Measurements from ENCODE around the gene ZNF469.

- no peak for TF ChIP-seq EZH2 (IDR thresholded peaks at IDR 0.05; ENCODE audit: borderline replicate concordance, low read depth, low read length, severe bottlenecking)
- TF ChIP-seq, protein P1, sequence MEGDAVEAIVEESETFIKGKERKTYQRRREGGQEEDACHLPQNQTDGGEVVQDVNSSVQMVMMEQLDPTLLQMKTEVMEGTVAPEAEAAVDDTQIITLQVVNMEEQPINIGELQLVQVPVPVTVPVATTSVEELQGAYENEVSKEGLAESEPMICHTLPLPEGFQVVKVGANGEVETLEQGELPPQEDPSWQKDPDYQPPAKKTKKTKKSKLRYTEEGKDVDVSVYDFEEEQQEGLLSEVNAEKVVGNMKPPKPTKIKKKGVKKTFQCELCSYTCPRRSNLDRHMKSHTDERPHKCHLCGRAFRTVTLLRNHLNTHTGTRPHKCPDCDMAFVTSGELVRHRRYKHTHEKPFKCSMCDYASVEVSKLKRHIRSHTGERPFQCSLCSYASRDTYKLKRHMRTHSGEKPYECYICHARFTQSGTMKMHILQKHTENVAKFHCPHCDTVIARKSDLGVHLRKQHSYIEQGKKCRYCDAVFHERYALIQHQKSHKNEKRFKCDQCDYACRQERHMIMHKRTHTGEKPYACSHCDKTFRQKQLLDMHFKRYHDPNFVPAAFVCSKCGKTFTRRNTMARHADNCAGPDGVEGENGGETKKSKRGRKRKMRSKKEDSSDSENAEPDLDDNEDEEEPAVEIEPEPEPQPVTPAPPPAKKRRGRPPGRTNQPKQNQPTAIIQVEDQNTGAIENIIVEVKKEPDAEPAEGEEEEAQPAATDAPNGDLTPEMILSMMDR (IDR thresholded peaks at IDR 0.05; ENCODE audit: borderline replicate concordance, extremely low read depth, low read length, poor library complexity, severe bottlenecking), result no peak
Measured at GRCh38 chr16:88404769-88405168, 22.0 kb downstream of the ZNF469 start.
